GM19397 (cell line): ENCODE measurements around the gene PCBP3.
"Not testable (repeated sequence)": the region's sequence is repeated elsewhere in the genome, so short reads cannot be mapped to it uniquely, and the experiment has no call there.

Source experiments
- ATAC-seq: cut with Tn5 transposase; IDR thresholded peaks from one replicate; pipeline ENCODE4 v1.9.1; 2021; ENCODE audit warnings: mild to moderate bottlenecking, moderate library complexity; ENCODE audit not compliant: unreplicated experiment

PCBP3 gene

DNA sequence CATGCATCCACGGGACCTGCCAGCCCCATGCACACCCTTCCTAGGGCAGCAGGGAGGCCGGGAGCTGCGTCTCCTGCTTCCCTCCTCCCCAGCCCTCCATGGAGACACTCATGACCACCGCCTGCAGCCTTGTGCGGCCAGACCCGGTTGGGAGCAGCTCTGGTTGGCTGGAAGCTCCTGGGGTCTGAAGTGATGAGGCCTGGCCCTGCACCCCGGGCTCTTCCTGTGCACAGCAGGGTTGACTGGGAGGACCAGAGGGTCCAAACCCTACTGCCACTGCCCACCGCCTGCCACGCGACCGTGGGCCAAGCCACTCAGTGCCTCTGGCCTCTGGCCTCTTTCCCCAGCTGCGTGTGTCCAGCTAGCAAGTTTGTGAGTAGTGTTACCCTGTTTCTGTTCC lies 226.9 kb downstream of the PCBP3 start:
- ATAC-seq = no peak

DNA sequence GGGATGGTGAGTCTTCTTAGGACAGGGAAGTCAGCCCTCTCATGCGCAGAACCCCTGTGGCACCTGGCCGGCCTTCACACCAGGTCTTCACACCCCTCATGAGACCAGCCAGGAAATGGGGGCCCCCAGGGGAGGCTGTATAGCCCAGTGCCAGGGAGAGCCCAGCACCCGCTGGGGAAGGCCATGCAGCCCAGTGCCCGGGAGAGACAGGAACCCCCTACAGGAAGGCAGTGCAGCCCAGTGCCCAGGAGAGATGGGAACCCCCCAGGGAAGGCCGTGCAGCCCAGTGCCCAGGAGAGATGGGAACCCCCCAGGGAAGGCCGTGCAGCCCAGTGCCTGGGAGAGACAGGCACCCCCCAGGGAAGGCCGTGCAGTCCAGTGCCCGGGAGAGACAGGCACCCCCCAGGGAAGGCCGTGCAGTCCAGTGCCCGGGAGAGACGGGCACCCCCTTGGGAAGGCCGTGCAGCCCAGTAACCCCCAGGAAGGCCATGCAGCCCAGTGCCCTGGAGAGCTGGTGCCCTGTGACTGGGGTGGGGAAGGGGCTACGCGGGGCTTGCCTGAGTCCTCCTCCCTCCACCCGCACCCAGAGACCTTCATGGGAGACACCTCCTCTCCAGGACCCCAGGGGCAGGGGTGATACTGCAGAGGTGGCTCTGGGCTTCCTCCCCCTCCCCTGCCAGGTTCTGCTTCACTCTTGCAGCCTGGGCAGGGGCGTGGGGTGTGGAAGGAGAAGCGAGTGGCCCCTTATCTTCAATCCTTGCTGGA lies 227.5 kb downstream of the PCBP3 start:
- ATAC-seq = no peak

DNA sequence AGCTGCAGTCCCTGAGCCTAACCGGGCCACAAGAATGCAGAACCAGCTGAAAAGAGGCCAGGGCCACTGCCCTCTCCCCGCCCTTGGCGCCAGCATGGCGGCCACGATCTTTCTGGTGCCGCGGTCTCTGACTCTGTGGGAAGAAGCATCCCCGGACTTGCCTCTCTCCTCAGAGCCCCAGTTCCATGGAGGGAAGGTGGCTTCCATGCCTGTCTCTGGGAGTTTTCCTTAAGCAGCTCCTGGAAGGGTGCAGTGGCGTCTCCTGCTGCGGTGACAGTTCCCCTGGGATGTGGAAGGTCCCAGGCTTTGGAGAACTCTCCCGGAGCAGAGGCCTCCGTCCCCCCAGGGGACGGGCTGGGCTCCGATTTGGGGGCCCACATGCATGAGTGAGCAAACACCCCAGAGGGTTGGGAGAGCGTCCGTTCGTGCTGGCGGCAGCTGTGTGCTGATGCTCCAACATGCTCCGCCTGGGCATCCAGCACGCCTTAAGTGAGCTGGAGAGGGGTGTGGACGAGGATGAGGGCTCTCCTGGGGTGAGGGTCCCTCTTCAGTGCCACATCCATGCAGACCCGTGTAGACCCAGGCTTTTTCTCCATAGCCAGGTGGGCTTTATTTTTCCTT lies 228.2 kb downstream of the PCBP3 start:
- no peak for ATAC-seq

DNA sequence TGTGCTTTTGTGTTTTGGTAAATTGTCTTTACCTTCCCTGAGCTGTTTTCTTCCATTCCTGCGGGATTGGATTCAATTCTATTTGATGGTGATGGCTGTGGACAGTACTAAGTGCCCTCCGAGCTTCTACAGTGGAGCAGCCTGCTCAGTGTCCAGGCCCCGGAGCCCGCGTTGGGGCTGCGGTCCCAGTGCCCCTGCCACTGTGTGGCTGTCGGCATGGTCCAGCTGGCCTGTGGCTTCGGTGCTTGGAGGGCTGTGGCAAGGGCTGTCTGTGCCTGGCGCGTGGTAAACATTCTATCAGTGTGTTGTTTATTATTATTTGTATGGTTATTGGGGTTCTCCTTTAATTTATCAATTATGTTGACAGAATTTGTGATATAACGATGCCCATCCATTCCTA lies 228.9 kb downstream of the PCBP3 start:
- ATAC-seq = no peak

DNA sequence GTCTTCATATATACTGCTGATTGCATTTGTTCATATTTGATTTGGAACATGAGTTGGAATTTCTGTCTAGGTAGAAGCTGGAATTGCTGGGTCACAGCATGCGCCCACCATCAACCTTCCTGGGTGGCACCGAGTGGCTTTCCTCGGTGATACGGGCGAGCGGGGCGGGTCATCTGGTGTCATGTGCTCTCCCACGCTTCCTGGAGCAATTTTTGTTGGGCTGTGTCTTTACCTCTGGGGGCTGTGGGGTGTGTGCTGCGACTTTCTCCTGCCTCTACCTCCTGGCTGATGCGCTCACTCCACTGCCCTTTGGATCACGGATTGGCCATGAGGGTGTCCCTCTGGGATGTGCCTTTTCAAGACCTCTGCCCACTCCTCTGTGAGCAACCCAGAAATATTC lies 229.4 kb downstream of the PCBP3 start:
- no peak for ATAC-seq

DNA sequence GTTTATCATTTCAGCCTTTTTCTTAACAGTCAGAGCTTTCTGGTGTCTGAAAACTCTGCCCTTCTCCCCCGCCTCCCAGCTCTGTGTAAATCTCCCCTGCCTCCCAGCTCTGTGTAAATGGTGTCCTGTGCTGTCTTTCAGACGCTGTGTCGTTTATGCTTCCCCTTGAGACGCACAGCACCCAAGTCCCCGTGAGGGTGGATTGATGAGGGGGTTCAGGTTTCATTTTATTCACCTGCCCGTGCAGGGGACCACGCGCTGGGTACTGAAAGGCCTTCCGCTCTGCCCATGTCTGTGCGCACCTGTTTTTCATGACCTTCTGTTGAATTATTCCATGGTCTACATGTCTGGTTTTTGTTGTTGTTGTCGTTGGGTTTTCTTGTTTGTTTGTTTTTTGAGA lies 229.9 kb downstream of the PCBP3 start:
- ATAC-seq = no peak

DNA sequence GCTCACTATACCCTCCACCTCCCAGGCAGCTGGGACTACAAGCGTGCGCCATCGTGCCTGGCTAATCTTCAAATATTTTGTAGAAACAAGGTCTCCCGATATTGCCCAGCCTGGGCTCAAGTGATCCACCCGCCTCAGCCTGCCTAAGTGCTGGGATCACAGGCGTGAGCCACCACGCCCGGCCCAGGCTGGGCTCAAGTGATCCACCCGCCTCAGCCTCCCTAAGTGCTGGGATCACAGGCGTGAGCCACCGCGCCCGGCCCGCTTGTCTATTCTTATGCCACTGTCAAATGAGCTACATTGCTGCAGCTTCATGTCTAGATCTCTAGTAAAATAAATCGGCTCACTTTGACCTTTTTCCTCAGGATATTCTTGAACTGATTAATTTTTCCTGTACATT lies 230.3 kb downstream of the PCBP3 start:
- ATAC-seq = no peak

DNA sequence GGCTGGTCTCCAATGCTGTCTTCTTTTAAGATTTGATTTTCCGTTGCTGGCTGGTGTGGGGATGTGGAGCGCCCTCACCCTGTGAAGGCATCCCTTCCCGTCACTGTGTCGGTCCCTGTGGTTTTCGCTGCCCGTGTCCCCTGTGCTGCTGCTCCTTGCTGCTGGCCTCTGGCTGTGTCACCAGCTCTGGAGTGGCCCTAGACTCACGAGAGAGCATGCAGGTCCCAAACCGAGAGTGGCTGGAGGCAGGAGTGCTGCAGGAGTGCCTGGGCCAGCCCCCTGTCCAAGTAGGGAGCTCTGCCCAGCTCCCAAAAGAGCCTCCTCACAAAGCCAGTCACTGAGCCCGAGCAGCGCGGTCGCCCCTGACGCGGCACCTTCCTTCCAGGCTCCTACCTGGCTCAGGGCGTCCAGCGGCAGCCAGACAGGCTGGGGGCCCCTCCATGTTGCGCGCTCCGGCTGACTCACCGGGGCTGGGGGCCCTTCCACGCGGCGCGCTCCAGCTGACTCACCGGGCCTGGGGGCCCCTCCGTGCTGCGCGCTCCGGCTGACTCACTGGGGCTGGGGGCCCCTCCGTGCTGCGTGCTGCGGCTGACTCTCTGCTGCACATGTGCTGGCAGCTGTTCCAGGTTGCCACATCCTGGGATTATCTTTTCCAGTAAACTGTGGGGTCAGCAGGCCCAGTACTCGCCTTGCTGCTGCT lies 231.3 kb downstream of the PCBP3 start:
- no peak for ATAC-seq

DNA sequence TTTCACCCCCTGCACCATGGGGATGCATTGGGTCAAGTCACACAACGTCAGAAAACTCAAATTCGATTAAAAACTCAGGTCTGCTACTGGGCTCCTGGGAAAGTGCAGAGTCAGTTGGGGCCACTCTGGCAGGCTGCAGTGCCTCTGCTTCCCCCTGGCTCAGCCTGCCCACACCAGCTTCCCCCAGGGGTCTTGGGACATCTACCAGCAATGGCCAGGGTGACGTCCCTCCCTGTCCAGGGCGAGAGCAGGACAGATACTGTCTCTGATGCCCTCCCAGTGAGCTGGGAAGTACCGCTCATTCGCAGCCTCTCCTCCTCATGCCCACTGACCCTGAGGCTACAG lies 231.9 kb downstream of the PCBP3 start:
- no peak for ATAC-seq

DNA sequence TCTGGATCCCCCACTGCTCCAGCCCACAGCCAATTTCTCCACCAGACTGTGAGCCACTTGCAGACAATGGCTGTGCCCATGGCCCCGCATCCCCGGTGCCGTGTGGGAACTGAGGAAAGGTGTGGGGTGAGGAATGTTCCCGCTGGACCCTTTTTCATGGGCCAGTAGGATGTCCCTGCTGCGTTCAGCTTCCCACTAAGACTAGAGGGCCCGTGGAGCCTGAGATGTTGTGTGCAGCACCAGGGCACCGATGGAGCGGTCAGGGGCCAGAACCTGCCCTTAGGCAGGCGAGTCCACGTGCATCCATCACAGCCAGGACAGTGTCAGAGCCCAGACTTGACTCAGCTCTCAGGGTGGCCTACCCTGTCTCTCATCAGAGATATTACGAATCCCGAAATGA lies 232.4 kb downstream of the PCBP3 start:
- no peak for ATAC-seq

DNA sequence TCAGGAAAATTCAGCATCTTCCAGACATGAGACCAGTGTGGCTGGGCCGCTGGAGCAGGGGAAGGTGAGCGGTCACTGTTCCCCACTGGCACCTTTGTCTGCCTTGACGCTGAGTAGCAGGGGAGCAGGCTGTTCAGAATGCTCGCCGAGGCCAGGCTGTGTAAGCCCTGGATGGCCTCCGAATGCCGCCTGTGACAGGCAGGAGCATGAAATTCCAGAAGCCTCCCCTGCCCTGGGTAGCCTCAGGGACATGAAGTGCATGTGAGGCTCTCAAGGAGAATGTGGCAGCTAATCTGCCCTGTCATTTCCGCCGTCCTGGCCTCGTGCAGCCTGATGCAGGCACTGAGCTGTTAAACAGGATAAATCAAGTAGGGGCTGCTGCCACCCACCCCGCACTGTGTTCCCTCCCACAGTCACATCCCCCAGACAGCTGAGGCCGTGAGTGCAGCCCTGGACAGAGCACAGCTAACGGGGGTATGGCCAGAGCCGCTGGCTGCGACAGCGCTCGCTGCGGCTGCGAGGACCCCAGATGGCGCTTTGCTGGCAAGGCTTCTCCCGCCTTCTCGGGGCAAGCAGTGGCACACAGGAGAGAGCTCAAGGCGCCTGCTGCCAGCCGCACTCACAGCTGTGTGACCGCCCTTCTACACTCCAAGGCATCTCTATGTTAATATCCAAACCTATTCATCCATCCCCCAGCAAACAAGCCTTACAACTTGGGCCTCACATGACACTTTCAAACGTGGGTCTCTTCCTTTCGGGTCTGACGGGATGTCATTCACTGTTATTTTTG lies 233.1 kb downstream of the PCBP3 start:
- no peak for ATAC-seq

DNA sequence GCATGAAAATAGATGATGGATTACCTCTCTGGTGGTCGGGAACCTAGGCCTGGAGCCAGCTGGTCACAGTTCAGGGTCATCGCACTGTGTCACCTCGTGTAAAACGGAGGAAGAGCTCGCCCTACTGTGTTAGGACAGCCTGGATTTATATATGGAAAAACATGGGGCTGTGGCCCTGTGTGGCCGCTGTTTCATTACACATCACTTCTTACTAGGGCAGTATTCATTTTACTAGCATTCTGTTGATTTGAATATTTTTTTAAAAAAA lies 233.6 kb downstream of the PCBP3 start:
- no peak for ATAC-seq

DNA sequence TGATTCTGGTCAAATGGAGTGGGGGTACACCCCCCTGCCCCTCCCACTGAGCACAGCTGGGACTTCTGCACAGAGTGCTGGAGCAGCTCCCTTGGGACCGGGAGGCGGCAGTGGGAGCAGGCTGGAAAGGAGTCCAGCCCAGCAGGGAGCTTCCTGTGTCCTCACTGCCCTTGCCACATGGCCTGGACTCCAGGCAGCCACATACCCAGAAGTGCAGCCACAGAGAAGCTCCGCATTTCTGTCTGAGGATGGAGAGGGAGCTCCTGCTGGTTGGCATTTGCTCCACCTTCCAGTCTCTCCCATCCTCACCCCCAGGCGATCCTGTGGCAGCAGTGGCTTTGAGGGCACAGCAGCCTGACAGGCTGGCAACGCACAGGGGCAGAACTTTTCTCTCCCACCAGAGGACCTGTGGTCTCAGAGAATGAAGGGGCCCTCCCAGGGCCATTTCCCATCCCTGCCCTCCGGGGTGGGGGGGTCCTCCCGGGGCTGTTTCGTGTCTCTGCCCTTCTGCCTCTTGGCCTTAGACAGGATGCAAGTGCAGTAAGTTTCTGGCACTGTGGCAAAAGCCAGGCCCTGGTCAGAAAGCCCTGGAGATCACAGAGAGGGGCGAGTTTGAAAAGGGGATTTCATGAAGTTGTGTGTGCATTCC lies 234.4 kb downstream of the PCBP3 start:
- no peak for ATAC-seq

DNA sequence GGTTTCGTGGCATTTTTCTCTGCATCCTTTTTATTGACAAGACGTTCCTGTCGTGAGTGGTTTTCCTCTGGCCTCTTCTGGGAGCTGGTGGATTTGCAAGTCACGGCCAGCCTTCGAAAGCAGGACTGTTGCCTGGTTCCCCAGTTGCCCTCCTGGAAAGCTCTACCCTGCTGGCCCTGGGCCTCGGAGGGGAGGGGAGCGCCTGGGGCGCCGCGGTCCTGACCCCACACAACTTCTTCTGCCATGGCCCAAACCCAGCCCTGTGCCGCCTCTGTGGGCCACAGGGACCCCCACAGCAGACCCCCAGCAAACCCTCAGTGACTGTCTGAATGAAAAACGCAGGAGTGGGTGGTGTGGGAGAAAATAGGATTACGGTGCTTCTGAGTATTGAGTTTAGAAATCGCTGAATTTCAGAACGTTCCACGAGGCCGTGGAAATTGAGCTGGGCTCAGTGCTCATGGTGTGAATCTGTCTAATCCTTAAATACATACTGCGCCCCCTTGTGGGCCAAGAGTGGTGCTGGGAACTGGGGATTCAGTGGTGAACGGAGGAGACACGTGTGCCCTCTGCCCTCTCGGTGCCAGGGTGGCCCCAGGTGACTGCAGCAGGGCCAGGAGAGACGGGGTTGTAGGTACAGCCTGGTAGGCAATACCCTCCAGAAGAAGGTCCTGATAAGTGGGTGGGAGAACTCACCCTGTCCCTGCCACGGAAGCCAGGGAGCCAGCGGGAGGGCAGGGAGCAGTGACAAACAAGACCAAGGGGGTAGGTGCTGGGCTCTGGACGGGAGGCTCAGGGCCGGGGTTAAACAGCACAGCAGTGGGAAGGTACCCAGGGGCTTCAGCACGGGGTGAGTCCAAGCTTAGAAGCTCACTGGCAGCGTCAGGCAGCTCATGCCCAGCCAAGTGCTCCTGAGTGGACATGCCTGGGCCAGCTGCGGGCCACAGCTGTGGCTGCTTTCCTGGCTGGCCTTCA lies 236.9 kb downstream of the PCBP3 start:
- ATAC-seq = no peak

DNA sequence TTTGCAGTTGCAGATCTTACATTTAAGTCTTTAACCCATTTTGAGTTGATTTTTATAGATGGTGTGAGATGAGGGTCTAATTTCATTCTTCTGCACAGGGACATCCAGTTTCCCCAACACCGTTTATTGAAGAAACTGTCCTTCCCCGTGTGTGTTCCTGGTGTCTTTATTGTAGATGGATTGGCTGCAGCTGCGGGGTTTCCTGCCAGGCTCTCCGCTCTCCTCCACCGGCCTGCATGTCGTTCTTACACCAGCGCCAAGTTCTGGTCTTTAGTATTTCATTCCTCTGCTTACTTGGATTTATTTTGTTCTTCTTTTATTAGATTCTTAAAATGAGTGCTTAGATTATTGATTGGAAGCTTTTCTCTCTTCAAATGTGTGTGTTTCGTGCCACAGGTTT lies 239.1 kb downstream of the PCBP3 start:
- ATAC-seq = no peak

DNA sequence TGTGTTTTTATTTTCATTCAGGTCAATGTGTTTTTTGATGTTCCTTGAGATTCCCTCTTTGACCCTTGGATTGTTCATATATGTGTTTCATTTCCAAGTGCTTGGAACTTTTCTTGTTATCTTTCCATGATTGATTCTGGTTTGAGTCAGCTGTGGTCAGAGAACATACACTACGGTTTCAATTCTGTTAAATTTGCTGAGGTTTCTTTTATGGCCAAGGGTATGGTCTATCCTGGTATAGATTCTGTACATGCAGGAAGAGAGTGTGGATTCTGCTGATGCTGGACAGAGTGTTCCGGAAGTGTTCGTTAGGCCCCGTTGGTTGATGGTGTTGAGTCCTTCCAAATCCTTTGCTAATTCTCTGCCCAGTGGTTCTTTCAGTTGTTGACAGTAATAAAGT lies 239.6 kb downstream of the PCBP3 start:
- ATAC-seq = no peak

DNA sequence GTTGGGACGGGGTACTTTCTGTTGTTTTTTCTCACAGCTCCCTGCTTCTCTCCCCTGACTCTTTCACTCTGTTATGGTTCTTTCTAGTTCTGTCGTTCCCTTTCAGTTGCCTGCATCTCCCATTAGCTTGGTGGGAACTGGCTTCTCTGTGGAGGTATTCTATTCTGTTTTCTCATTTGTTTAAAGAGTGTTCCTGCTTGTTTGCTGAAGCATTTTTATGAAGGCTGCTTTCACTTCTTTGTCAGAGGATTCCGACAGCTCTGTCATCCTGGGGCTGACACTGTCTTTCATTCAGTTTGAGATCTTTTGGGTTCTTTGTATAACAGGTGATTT lies 242.0 kb downstream of the PCBP3 start:
- no peak for ATAC-seq

DNA sequence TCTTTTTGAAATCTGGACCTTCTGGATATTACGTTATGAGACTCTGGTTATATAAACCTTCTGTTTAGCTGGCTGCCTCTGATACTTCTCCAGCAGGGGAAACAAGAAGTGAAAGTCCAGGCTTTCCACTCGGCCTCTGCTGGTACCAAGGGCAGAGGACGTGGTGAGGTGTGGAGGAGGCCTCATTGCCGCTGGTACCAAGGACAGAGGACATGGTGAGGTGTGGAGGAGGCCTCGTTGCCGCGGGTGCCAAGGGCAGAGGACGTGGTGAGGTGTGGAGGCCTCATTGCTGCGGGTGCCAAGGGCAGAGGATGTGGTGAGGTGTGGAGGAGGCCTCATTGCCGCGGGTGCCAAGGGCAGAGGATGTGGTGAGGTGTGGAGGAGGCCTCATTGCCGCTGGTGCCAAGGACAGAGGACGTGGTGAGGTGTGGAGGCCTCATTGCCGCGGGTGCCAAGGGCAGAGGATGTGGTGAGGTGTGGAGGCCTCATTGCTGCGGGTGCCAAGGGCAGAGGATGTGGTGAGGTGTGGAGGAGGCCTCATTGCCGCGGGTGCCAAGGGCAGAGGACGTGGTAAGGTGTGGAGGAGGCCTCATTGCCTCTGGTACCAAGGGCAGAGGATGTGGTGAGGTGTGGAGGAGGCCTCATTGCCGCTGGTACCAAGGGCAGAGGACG lies 242.5 kb downstream of the PCBP3 start:
- not testable (repeated sequence) for ATAC-seq

DNA sequence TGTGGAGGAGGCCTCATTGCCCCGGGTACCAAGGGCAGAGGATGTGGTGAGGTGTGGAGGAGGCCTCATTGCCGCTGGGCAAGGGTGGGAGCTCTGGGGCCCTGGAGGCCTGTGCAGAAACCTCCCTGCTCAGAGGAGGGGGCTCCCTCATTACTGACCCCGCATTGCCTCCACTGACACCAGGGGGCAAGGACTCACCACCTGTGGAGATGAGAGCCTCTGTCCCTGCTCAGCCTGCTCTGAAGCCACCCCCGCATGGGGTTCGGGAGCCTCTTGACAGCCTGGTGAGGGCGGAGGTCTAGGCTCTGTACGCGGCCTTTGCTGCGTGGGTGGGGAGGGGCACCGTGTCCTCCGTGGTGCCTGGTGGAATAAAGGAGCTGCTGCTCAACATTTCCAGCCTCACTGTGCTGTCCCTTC lies 243.1 kb downstream of the PCBP3 start:
- no peak for ATAC-seq

DNA sequence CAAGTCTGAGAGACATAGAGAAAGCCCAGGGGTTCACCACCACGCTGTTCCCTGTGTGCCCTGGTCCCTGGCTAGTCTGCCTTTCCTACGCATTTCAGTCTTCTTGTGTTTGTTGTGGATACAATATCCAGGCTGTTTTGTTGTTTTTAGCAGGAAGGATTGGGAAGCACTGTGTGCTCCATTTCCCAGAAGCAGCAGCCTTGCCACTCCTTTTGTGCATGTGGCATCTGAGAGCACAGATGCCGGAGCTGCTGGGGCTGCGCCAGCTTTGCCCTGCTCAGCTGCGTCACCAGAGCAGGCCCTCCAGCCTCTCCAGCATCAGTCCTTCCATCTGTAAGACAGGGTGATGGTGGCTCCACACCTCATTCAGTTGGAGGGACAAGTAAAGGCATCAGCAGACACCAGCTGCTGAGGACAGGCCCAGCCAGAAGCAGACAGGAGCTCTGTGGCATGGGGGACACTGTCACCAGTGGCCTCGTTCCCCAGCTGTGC lies 243.6 kb downstream of the PCBP3 start:
- ATAC-seq = no peak
